SU-DHL-6 (cell line): ENCODE measurements around the gene ADSL.

Experiments used
- EZH2phosphoT487 ChIP-seq: fragments of 200-600 bp; sonication (generic), shearing (Covaris generic); conservative IDR thresholded peaks from 2 replicates; pipeline ENCODE4 v1.6.1; 2018; ENCODE audit warnings: mild to moderate bottlenecking, antibody characterized with exemption, low read length, moderate library complexity, mixed read lengths
- TF ChIP-seq, protein P1 (sequence below): fragments of 200-600 bp; sonication (generic); IDR thresholded peaks from one replicate; pipeline ENCODE4 v1.5.1; 2017; ENCODE audit warnings: antibody characterized with exemption, mild to moderate bottlenecking, low read length, moderate library complexity; ENCODE audit not compliant: insufficient read depth, poor library complexity, severe bottlenecking

GRCh38 chr22:40335358-40335757 is 10.9 kb upstream of the ADSL start:
- TF ChIP-seq, protein P1, sequence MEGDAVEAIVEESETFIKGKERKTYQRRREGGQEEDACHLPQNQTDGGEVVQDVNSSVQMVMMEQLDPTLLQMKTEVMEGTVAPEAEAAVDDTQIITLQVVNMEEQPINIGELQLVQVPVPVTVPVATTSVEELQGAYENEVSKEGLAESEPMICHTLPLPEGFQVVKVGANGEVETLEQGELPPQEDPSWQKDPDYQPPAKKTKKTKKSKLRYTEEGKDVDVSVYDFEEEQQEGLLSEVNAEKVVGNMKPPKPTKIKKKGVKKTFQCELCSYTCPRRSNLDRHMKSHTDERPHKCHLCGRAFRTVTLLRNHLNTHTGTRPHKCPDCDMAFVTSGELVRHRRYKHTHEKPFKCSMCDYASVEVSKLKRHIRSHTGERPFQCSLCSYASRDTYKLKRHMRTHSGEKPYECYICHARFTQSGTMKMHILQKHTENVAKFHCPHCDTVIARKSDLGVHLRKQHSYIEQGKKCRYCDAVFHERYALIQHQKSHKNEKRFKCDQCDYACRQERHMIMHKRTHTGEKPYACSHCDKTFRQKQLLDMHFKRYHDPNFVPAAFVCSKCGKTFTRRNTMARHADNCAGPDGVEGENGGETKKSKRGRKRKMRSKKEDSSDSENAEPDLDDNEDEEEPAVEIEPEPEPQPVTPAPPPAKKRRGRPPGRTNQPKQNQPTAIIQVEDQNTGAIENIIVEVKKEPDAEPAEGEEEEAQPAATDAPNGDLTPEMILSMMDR, result no peak
- no peak for TF ChIP-seq EZH2phosphoT487
